ENCODE results near the gene UVRAG. TPM values are rescaled to one million over a fixed set of nuclear protein-coding genes. Genes with fewer than 3 reads are reported as not detected.
"Not testable (repeated sequence)": the region's sequence is repeated elsewhere in the genome, so short reads cannot be mapped to it uniquely, and the experiment has no call there.

The UVRAG gene
- total RNA-seq, 4 donors from 2014 or later: 27.1 to 35.9 (median 31.0) TPM

DNA sequence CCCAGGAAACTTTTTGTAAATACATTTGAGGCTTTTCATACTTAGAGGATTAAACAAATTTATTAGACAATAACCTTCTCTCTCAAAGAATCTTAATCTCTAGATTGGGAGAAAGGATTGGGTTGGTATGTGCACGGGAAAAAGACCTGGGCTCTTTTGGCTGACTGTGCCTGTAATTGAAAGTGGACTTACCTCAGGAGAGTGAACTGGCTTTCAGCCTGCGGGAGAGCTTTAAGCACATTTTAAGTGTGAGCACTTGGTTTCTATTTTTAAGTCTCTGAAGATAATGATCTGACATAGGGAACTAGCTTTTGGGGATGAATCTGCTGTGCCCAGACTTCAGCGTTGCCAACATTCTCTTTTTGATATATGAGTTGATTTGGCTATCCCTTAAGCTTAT is 35.8 kb downstream of the UVRAG start:
- Histone ChIP-seq H3K4me1 (peaks cover 19 to 34% of the 10 kb centered on the region in 2 donors), H3K9me3 (no peaks in the 10 kb centered on the region), H3K27me3 (no peaks in the 10 kb centered on the region), H3K36me3 (no peaks in the 10 kb centered on the region), H3K27ac (peak overlapping the region; percentile 10 to 75 (median 16)), H3K4me3 (replicated peaks in 1 of 3) (no peak overlapping the region)
- DNase-seq: peak; percentile 66 to 67
- intact Hi-C loops (cut with DNase I): no loop called here
- 5 to 17% methylated on average over 3 of the region's 3 CpGs for WGBS, 2 donors
- no peak for TF ChIP-seq POLR2A (IDR thresholded peaks at IDR 0.05)
- TF ChIP-seq, protein P1, sequence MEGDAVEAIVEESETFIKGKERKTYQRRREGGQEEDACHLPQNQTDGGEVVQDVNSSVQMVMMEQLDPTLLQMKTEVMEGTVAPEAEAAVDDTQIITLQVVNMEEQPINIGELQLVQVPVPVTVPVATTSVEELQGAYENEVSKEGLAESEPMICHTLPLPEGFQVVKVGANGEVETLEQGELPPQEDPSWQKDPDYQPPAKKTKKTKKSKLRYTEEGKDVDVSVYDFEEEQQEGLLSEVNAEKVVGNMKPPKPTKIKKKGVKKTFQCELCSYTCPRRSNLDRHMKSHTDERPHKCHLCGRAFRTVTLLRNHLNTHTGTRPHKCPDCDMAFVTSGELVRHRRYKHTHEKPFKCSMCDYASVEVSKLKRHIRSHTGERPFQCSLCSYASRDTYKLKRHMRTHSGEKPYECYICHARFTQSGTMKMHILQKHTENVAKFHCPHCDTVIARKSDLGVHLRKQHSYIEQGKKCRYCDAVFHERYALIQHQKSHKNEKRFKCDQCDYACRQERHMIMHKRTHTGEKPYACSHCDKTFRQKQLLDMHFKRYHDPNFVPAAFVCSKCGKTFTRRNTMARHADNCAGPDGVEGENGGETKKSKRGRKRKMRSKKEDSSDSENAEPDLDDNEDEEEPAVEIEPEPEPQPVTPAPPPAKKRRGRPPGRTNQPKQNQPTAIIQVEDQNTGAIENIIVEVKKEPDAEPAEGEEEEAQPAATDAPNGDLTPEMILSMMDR (IDR thresholded peaks at IDR 0.05): no peak

DNA sequence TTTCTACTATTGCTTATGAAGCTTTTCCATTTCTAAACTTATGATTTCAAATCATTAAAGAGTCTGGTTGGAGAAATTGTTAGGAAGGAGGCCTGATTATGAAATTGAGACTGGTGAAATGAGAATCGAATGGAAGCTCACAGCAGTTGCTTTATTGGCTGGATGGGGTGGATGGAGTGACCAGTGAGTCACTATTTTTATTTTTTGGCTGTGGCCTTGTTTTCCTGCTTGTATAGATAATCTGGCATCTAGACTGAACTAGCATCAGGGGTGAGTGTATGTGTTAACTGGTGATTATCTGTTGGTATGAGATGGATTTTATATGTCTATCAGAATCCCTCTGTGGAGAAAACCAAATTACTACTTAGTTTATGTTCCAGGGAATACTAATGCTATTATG is 36.2 kb downstream of the UVRAG start:
- Histone ChIP-seq H3K27me3 (no peaks in the 10 kb centered on the region), H3K4me3 (replicated peaks in 1 of 3) (no peak overlapping the region), H3K27ac (peak overlapping the region; percentile 10 to 75 (median 16)), H3K4me1 (peaks cover 22 to 32% of the 10 kb centered on the region in 2 donors), H3K9me3 (no peaks in the 10 kb centered on the region), H3K36me3 (no peaks in the 10 kb centered on the region)
- intact Hi-C loops (cut with DNase I): no loop called here
- DNase-seq: no peak
- TF ChIP-seq, protein P1 (IDR thresholded peaks at IDR 0.05): no peak
- no peak for TF ChIP-seq POLR2A (IDR thresholded peaks at IDR 0.05)
- WGBS, 2 donors: 48 to 64% methylated on average over 1 of the region's 1 CpG

DNA sequence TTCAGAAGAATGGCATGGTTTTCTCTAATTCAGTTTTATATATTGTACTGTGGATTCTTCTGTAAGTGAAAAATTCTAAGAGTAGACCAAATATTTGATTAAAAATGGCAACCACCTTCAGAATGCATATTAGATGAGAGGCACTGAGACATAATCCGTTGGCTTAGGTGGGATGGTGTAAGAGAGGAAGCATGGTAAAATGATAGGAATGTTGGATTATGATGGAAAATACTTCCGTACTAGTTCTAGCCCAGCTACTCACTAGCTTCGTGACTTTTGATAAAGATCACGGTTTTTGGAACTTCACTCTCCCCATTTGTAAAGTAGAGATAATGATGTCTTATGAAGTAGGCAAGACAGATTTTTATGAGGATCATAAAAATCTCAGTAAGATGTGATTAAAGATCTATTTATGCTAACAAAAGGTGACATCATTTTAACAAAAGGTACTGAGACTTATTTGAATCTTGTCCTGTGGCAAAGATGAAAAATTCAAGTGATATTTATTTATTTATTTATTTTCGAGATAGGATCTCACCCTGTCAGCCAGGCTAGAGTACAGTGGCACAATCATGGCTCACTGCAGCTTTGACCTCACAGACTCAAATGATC is 37.5 kb downstream of the UVRAG start:
- Histone ChIP-seq H3K27me3 (no peaks in the 10 kb centered on the region), H3K9me3 (no peaks in the 10 kb centered on the region), H3K36me3 (no peaks in the 10 kb centered on the region), H3K4me3 (replicated peaks in 1 of 3) (no peak overlapping the region), H3K27ac (no peak overlapping the region), H3K4me1 (peaks cover 22 to 38% of the 10 kb centered on the region in 2 donors)
- DNase-seq: no peak
- WGBS, 2 donors: 95 to 96% methylated on average over 5 of the region's 5 CpGs
- intact Hi-C loops (cut with DNase I): no loop called here
- TF ChIP-seq, protein P1 (IDR thresholded peaks at IDR 0.05): no peak
- no peak for TF ChIP-seq POLR2A (IDR thresholded peaks at IDR 0.05)

DNA sequence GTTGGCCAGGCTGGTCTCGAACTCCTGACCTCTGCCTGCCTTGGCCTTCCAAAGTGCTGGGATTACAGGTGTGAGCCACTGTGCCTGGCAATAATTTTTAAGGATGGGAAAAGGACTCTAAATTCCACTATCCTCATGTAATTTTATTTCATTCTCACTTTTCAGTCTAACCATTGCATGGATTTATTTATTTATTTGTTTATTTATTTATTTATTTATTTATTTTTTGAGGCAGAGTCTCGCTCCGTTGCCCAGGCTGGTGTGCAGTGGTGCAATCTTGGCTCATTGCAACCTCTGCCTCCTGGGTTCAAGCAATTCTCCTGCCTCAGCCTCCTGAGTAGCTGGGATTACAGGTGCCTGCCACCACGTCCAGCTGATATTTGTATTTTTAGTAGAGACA is 38.6 kb downstream of the UVRAG start:
- DNase-seq; H3K4me3 ChIP-seq (replicated peaks in 1 of 3); intact Hi-C loops (cut with DNase I); H3K27me3 ChIP-seq; H3K36me3 ChIP-seq; H3K9me3 ChIP-seq; H3K27ac ChIP-seq: not testable (repeated sequence)
- 98 to 100% methylated on average over 4 of the region's 4 CpGs for WGBS, 2 donors
- H3K4me1 ChIP-seq: peaks cover 32 to 47% of the 10 kb centered on the region in 2 donors

DNA sequence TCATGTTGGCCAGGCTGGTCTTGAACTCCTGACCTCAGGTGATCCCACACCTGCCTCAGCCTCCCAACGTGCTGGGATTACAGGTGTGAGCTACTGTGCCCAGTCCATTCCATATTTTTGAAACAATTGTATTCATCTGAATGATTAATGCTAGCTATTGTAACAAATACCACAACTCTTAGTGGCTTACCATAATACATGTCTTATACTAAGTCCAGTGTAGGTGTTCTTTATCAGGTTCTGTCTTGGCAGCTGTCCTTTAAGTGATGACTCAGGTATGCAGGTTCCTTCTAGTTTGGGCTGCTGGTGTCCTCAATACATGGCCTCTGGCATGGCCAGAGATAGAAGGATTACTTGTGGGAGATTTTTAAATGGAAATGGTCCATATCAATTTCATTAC is 39.0 kb downstream of the UVRAG start:
- no peaks in the 10 kb centered on the region for H3K27me3 ChIP-seq
- no peaks in the 10 kb centered on the region for H3K36me3 ChIP-seq
- intact Hi-C loops (cut with DNase I): no loop called here
- DNase-seq: no peak
- TF ChIP-seq, protein P1 (IDR thresholded peaks at IDR 0.05): no peak
- no peak for TF ChIP-seq POLR2A (IDR thresholded peaks at IDR 0.05)
- H3K4me3 ChIP-seq (replicated peaks in 1 of 3): no peak overlapping the region
- peaks cover 34 to 49% of the 10 kb centered on the region in 2 donors for H3K4me1 ChIP-seq
- no peaks in the 10 kb centered on the region for H3K9me3 ChIP-seq
- WGBS, 2 donors: 86 to 92% methylated on average over 1 of the region's 1 CpG
- H3K27ac ChIP-seq: no peak overlapping the region
